ENCODE results near the gene TTLL11.
A peak's percentile ranks its signal among the peaks of the same experiment; 100 is the strongest.
"Not testable (repeated sequence)": the region's sequence is repeated elsewhere in the genome, so short reads cannot be mapped to it uniquely, and the experiment has no call there.

Gene TTLL11

DNA sequence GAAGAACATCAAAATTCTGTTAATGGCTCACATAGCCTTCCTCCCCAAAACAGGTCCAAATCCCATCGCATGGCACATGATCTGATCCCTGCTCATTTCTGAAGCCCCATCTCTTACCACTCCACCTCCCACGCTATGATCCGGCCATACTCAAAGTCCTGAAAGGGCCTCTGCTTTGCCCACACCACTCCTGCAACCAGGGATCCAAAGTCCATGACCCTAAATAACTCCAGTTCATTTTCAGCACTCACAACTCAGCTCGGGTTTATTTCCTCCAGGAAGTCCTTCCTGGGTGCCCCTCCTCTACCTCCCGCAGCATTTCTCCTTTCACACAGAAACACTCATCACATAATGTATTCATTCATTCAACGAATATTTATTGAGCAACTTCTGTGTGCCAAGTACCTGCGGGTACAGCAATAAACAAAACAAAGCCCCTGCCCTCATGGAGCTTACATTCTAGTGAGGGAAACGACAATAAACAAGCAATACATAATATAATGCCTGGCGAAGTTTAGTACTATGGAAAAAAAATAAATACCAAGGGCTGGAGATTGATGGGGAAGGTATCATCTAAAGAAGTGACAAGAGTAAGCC, 2.7 kb downstream of the TTLL11 start:
- DNase-seq, result no peak
- in situ Hi-C loops (cut with MboI; ENCODE audit: low pct_unique_long_range_greater_than_20kb, low sequenced_read_pairs), result no loop called here

DNA sequence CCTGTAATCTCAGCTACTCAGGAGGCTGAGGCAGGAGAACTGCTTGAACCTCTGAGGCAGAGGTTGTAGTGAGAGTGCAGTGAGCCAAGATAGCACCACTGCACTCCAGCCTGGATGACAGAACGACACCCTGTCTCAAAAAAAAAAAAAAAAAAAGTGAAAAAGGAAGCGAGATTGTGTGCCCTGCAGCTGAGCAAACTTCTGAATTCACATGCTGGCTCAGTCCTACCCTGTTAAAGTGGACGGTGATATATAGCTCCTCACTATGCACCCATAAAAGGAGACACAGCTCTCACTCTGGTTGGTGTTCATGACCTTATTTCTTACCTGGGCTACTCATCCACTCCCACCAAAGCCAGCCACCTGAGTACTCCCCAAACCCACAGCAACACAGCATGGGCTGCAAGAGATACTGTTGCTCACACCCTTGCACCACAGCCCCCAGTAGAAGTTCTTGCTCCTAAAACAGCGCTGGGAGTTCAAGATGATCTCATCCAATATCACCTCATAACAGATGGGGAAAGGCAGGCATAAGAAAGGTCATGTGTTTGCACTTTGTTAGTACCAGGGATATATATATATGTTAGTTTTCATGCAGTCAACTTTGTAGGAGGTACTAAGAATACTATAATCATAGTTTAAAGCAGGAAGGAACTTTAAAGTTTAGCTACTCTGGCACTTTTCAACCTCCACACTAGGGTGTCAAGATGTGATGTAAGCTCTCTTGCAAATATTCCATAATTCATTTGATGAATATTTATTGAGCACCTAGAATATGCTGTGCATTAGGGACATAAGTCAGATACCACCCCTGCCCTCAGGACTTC, 4.0 kb downstream of the TTLL11 start:
- no peak for DNase-seq
- in situ Hi-C loops (cut with MboI; ENCODE audit: low pct_unique_long_range_greater_than_20kb, low sequenced_read_pairs), result no loop called here

DNA sequence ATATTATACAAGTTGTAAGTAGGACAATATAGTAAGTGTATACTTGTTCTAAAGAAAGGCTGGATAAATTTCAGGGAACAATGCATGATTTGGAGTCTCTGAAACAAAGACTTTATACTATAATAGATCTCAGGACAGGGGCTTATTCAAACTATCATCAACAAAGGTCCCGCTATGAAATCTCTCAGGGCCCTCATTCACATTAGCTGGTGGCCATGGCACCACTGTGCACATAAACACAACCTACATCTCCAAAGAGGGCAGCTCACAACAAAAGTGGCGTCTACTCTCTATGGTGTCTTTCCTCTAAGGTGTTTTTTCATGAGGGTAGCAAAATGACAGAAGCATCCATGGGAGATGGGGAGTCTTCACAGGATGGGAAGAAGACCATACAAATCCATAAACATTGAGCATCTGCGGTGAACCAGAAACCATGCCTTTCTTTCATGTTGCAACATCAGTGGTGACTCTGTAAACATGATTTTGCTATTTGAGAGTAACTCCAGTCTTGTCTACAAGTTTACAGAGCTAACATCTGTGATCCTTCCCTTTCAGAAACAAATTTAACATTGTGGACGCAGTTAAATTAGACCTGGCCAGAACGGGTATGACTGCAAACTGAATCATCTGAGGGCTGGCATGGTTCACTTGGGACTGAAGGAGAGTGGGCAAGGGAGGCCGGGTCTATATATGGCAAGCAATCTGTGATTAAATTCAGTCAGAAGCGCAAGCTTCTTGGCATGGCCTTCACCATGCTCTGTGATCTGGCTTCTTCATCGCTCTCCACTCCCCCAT, 5.5 kb downstream of the TTLL11 start:
- DNase-seq, result no peak
- in situ Hi-C loops (cut with MboI; ENCODE audit: low pct_unique_long_range_greater_than_20kb, low sequenced_read_pairs), result no loop called here

DNA sequence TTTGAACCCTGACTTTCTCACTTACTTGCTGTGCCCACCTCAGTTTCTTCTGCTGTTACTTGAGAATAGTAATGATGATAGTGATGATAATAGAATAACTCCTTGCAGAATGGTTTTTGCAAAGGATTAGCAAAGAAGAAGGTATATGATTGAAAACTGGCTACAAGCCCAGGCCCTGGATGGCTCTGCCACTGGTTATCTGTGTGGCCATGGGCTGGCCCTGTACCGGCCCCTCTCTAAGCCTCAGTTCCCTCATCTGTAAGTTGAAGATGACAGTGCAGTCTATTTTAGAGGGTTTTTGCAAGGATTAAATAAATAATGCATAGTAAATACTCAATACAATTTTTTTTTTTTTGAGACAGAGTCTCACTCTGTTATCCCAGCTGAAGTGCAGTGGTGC, 6.2 kb downstream of the TTLL11 start:
- DNase-seq, result no peak
- in situ Hi-C loops (cut with MboI; ENCODE audit: low pct_unique_long_range_greater_than_20kb, low sequenced_read_pairs), result no loop called here

DNA sequence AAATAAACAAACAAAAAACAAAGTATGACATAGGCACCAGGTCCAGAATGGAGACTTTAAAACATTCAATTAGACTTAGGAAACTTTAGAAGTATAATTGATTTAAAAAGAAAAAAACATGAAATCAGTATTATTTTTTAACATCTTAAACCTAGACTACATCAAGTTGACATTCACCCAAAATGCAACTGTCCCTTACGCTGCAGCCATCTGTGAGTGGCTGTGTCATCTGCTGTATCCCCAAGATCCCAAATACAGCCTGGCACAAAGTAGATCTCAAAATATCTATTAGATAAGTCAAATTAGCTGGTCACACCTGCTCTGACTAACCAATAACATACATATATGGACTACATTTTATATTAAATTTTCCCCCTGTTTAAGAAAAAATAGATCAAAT, 7.8 kb downstream of the TTLL11 start:
- DNase-seq, result no peak
- in situ Hi-C loops (cut with MboI; ENCODE audit: low pct_unique_long_range_greater_than_20kb, low sequenced_read_pairs), result no loop called here

DNA sequence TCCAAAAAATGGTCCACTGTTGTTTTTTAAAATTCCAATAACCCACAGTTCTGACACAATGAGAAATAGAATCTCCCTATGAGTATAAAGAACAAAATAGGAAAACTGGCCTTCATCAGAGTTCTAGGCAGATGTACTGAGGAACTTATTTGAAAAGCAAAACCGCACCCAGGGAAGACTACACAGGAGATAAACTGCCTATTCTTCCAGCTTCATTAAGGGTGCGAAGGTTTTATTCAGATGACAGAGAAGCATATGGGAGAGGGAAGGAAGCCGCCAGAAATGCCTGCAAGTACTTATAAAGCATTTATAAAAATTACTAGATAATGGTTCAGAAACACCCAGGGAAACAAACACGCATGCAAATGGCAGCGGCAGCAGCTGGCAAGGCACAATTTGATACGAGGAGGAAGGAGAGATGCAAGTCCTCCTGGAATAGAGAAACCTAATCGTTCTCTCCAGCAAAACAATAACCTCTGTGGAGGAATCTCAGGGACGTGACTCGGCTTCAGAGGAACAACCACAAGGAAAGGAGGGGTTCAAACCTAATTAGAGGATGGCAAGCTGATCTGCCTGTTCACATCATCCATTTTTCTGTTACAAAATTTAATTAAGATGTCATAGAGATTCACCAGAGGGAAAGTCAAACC, 9.0 kb downstream of the TTLL11 start:
- DNase-seq, result no peak
- in situ Hi-C loops (cut with MboI; ENCODE audit: low pct_unique_long_range_greater_than_20kb, low sequenced_read_pairs), result no loop called here

DNA sequence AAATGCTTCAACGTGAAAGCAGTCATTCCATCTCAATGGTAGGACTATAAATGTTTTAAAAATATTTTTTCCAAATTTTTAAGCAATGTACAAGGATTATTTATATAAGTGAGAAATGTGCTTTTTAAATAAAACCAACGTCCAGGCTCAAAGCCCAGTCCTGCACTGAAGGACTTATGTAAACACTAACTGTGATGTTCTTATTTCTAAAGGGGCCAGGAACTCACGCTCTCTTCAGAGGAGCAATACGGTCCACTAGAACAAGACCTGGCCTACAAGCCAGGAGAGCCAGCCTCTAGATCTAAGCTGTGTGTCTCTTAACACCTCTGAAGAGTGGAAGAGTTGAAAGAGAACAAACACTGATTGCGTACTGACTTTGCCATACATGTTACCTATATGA, 12.1 kb downstream of the TTLL11 start:
- in situ Hi-C loops (cut with MboI; ENCODE audit: low pct_unique_long_range_greater_than_20kb, low sequenced_read_pairs), result no loop called here
- DNase-seq, result no peak

DNA sequence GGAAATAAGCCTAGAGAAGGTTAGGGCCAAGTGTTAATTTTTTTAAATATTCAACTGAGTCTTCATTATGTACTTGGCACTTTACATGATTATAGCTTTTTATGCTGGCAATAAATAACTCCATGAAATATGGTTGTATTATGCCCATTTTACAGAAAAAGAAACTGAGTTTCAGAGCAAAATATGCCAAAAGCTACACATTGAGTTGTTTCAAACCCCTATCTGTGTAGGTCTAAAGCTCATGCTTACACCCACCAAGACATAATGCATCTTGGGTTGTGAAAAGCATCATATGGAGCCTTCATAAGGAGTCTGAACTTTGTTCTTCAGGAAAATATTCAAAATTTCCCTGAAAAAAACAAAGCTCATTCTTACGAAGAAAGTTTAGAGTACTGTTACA, 14.6 kb downstream of the TTLL11 start:
- no peak for DNase-seq
- in situ Hi-C loops (cut with MboI; ENCODE audit: low pct_unique_long_range_greater_than_20kb, low sequenced_read_pairs), result no loop called here

DNA sequence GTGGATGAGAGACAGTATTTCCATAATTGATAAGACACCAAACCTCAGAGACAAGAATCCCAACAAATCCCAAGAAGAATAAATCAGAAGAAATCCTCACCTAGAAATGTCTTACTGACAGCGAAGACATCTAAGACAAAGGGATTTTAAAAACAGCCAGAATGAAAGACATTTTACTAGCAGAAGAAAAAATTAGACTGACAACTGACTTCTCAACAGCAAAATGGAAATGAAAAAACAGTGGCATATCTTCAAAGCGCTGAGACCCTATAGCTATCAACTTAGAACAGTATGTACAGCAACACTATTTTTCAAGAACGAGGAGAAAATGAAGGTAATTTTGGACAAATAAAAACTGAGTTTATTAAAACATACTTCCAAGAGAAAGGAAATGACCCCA, 16.3 kb downstream of the TTLL11 start:
- DNase-seq, result no peak
- in situ Hi-C loops (cut with MboI; ENCODE audit: low pct_unique_long_range_greater_than_20kb, low sequenced_read_pairs), result no loop called here

DNA sequence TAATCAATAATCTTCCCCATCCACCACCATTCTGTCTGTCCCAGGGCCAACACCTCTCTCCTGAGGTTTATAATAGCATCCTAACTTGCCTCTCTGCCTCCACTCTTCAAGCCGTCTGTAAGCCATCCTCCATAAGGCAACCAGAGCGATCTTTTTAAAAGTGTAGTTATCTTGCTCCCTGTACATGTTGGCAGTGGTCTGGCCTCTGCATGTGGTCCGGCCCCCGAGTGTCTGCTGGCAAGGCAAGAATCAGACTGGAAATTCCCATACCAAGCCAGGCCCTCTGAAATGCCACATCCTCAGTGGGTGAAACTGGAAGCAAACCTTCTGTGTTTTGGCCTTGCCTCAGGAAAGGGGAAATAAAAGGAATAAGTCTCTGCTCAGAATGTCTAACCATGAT, 17.0 kb downstream of the TTLL11 start:
- in situ Hi-C loops (cut with MboI; ENCODE audit: low pct_unique_long_range_greater_than_20kb, low sequenced_read_pairs), result no loop called here
- no peak for DNase-seq

DNA sequence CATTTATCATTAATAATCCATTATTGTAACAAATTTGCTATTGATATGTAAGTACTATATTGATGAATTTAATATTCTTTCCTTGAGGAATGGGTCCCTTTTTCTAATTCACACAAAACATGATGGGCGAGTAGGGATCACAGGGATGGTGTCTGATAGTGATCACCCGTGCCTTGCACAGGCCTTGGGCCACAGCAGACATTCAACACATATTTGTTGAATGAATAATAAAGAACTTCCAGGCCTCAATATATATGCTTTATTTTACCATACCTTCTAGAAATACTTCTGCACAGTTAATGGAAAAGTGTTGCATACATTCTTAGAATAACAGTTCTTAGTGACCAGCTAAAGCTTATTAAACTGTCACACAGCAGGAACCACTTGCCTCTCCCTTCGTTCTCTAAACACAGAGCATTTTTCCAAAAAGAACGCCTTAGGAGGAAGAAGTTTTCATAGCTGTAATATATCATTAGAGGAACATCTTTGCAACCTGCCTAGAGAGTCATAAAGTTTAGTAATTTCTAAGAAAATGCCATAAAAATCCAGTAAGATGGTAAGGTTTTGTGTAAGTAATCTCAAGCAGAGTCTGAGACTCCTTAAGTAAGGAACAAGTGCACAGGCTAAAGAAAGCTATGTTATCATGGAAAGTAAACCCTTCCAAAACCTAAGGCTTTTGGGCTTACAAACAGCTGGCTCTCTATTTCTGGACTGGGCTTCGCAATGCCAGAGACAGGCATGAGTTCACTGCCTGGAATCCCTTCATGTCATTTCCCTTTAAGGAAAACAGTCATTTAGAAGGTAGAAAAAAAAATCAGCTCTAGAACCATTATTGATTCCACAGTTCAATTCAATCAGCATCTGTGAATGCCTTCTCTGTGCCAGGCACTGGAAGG, 17.7 kb downstream of the TTLL11 start:
- DNase-seq, result no peak

DNA sequence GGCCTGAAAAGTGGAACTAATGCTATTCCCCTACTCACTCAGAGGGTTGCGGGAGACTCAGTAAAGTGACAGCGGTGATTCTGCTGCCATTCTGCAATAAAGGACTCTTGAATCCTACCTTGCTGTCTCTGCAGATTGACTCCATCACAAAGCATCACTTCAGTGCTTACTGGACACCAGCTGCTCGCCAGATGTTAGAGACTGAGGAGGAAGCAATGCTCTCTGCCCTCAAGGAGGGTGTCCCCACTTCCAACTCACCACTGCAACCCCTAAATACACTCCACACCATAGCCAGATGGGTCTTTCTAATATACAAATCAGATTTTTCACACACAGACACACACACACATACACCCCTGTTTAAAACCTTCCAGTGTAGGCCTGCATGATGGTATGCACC, 21.4 kb downstream of the TTLL11 start:
- DNase-seq, result no peak
- in situ Hi-C loops (cut with MboI; ENCODE audit: low pct_unique_long_range_greater_than_20kb, low sequenced_read_pairs), result no loop called here

More for the DNA sequence above, 17.7 kb downstream of the TTLL11 start:
- in situ Hi-C loops (cut with MboI; ENCODE audit: low pct_unique_long_range_greater_than_20kb, low sequenced_read_pairs), result no loop called here

DNA sequence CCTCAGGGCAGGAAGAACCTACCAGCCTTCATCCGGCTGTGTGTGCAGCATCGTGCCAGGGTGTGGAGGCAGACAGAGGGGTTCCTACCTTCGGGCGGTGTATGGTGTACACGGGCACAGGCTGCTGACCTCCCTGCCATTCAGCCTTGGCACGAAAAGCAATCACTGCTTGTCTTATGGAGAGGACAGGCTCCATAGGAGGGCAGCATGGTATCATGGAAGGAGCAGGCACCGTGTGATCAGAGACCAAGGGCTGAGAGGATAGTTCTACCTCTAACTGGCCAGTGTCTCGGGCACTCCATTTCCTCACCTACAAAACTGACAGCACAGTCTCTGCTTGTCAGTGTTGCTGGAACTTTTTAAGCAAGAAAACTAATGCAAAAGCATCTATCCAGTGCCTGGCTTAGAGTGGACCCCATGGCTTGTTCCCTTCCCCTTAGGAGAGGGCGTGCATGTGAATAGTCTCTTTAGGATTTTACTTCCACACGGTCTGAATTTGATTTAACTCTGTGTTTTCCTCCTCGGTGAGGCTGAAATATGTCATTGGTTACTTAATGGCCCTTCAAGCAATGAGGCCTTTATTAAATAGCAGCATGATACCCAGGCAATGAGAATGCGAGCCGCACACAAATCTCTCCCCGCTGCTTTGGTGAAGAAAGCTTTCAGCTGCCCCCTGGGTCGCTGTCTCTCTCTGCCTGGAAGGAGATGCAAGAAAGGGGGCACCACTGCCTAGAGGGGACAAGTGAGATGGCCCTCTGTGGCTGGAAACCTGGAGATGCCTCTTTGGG, 22.2 kb downstream of the TTLL11 start:
- in situ Hi-C loops (cut with MboI; ENCODE audit: low pct_unique_long_range_greater_than_20kb, low sequenced_read_pairs), result no loop called here
- DNase-seq, result no peak

DNA sequence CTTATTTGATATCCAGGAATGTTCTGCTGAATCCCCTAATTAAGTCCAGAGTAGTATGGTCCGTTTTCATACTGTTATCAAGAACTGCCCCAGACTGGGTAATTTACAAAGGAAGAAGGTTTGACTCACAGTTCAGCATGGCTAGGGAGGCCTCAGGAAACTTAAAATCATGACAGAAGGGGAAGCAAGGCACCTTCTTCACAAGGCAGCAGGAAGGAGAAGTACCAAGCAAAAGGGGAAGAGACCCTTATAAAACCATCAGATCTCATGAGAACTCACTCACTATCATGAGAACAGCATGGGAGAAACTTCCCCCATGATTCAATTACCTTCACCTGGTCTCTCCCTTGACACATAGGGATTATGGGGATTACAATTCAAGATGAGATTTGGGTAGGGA, 26.4 kb downstream of the TTLL11 start:
- in situ Hi-C loops (cut with MboI; ENCODE audit: low pct_unique_long_range_greater_than_20kb, low sequenced_read_pairs), result not testable (repeated sequence)
- peak; percentile 66 for DNase-seq

DNA sequence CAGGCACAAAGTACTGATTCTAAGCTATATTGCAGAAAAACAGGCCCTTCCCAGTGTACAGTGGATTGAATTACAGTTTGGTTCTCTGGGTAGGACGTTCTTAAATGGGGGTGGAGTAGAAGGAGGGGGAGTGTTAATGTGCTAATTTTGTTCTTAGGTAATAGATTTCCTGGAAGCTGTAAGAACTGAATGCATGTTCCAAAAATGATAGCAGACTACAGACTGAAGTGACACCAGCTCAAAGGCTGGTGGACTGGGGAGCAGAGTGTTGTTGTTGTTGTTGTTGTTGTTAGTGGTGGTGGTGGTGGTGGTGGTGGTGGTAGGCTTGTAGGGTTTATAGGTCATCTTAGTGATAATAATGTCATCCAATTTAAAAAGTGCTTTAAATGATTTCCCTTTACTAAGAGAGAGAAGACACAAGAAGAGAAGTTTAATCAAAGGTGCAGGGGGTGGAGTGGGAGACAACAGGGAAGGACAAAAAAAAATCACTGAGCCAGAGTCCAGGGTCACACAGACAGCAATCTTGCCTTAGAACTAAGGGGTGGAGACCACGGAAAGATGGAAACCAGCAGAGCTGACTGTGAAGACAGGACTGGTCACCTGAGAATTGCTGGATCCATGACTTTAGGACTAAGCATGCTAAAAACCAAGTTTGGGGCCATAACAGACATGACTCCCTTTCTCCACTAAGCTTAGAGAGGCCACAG, 27.0 kb downstream of the TTLL11 start:
- no peak for DNase-seq
- in situ Hi-C loops (cut with MboI; ENCODE audit: low pct_unique_long_range_greater_than_20kb, low sequenced_read_pairs), result no loop called here

DNA sequence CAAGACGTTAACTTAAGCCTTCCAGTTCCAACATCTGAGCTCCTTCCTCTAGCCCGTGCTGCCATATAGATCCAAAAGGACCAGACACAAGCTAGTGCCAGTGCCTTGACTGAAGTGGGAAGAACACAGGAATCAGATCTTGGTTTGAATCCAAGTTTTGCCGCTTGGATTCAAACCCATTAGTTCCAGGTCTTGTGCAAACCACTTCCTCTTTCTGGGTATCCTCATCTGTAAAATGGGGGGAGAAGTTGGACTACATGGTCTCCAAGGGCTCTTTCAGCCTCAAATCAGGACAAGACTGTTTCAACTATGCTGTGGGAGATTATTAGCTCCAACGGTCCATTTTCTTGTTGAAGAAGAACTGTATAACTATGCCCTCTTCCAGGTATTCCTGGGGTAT, 32.6 kb downstream of the TTLL11 start:
- in situ Hi-C loops (cut with MboI; ENCODE audit: low pct_unique_long_range_greater_than_20kb, low sequenced_read_pairs), result no loop called here
- peak; percentile 18 for DNase-seq

DNA sequence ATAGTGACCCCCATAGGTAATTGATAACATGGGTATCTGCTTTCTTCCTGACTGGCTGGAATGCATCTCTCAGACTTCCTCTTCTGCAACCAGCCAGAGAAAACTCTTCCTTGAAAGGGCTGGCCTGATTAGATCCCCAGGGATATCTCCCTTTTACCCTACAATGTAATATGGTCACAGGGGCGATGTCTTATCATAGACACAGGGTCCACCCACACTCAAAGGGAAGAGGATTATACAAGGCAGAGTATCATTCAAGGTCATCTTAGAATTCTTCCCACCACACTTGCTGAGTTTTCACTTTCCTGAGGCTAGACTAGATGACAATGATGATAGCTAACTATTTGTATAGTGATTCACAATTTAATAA, 33.2 kb downstream of the TTLL11 start:
- in situ Hi-C loops (cut with MboI; ENCODE audit: low pct_unique_long_range_greater_than_20kb, low sequenced_read_pairs), result no loop called here
- DNase-seq, result no peak
